ENCODE data around the gene H2AZ1. TPM values are rescaled to one million over a fixed set of nuclear protein-coding genes. Genes with fewer than 3 reads are reported as not detected.

Gene H2AZ1
- total RNA-seq (2021) = 345 and 372 TPM in 2 replicates
- percentile 98 among the genes with signal in this experiment for Bru-seq, nascent RNA
- percentile 99 among the genes with signal in this experiment for BruChase-seq, experiment 1, labeled RNA remaining after a 2-hour chase
- BruChase-seq, experiment 2, labeled RNA remaining after a 6-hour chase = percentile 100 among the genes with signal in this experiment
- long read RNA-seq, transcript H2AFZ-203 (4 exons, 1,254 nt) = minor isoform, 8 of 945 reads
- long read RNA-seq, transcript H2AFZ-201 (5 exons, 979 nt) = major isoform, 885 of 945 reads
- long read RNA-seq, partial matches to known transcripts = 10 of 945 reads
- long read RNA-seq, other reads (novel, unspliced or antisense) = 41 of 945 reads

GRCh38 chr4:99949999-99950912, at the start of gene H2AZ1:
Gene H2AZ1, minus strand, starts transcription at chr4:99950275. Its CDS starts 105 bp downstream, at chr4:99950170.
- POLR2A ChIA-PET (ENCODE audit: unreplicated experiment) = interaction anchor here (0.6 to 1.0 kb wide), 7 partner anchors 117 to 890 kb away, joined by 3 to 7 read pairs (median 4); no protein-coding TSS in a partner anchor
- TF ChIP-seq CTCF (conservative IDR thresholded peaks at IDR 0.05) = no peak
- TF ChIP-seq EZH2 (IDR thresholded peaks at IDR 0.05; ENCODE audit: low read depth) = no peak
- intact Hi-C loops (cut with micrococcal nuclease; ENCODE audit: unreplicated experiment) = loop anchor here (1.0 to 5.0 kb wide), 5 partner anchors 58 to 1808 kb away; partner anchors contain the start of genes LAMTOR3 and STPG2
- H3K79me2 ChIP-seq (ENCODE audit: low read depth) = peaks cover 36% of the 10 kb centered on the region
- H4K20me1 ChIP-seq (ENCODE audit: insufficient read depth) = peaks cover 8% of the 10 kb centered on the region
- H3K4me2 ChIP-seq = peak within 1 kb of the TSS; percentile 95
- peak; percentile 91 to 95 for DNase-seq
- no peaks in the 10 kb centered on the region for H3K9me3 ChIP-seq (ENCODE audit: insufficient read depth, low read depth)
- H3F3A ChIP-seq (ENCODE audit: insufficient read depth, low read depth) = peaks cover 30% of the 10 kb centered on the region
- H2AFZ ChIP-seq = peak within 1 kb of the TSS; percentile 97
- peak within 1 kb of the TSS; percentile 90 for H3K4me3 ChIP-seq
- peak within 1 kb of the TSS; percentile 80 for H3K27ac ChIP-seq
- H3K9me2 ChIP-seq (ENCODE audit: insufficient read depth) = no peaks in the 10 kb centered on the region
- CTCF ChIA-PET = interaction anchor here (0.6 kb wide), 1 partner anchor 133 kb away, joined by 4 read pairs; no protein-coding TSS in a partner anchor
- BruUV-seq (replicated peaks) = no TSS peak
- no peaks in the 10 kb centered on the region for H3K27me3 ChIP-seq (ENCODE audit: insufficient read depth, low read depth)
- peaks cover 28% of the 10 kb centered on the region for H3K4me1 ChIP-seq (replicated peaks; ENCODE audit: insufficient read depth)
- peaks cover 14% of the 10 kb centered on the region for H3K36me3 ChIP-seq (ENCODE audit: low read depth)

GRCh38 chr4:99998062-99998867, 48.2 kb upstream of the H2AZ1 start:
- H3F3A ChIP-seq (ENCODE audit: insufficient read depth, low read depth) = no peaks in the 10 kb centered on the region
- no TSS peak for BruUV-seq (replicated peaks)
- no peaks in the 10 kb centered on the region for H3K9me3 ChIP-seq (ENCODE audit: insufficient read depth, low read depth)
- TF ChIP-seq CTCF (conservative IDR thresholded peaks at IDR 0.05) (peak; percentile 71), EZH2 (IDR thresholded peaks at IDR 0.05; ENCODE audit: low read depth) (no peak)
- CTCF ChIA-PET = interaction anchor here (0.6 to 1.7 kb wide), 2 partner anchors 22 to 95 kb away, joined by 3 to 12 read pairs; no protein-coding TSS in a partner anchor
- no peaks in the 10 kb centered on the region for H4K20me1 ChIP-seq (ENCODE audit: insufficient read depth)
- peaks cover 8% of the 10 kb centered on the region for H3K4me1 ChIP-seq (replicated peaks; ENCODE audit: insufficient read depth)
- peak overlapping the region; percentile 10; the same call in 1 of the 2 replicates for H3K27ac ChIP-seq
- DNase-seq = no peak
- no peaks in the 10 kb centered on the region for H3K27me3 ChIP-seq (ENCODE audit: insufficient read depth, low read depth)
- H3K4me3 ChIP-seq = no peak overlapping the region
- no peaks in the 10 kb centered on the region for H3K79me2 ChIP-seq (ENCODE audit: low read depth)
- H3K9me2 ChIP-seq (ENCODE audit: insufficient read depth) = no peaks in the 10 kb centered on the region
- H3K4me2 ChIP-seq = no peak overlapping the region
- intact Hi-C loops (cut with micrococcal nuclease; ENCODE audit: unreplicated experiment) = no loop called here
- no peak overlapping the region for H2AFZ ChIP-seq
- H3K36me3 ChIP-seq (ENCODE audit: low read depth) = no peaks in the 10 kb centered on the region
- POLR2A ChIA-PET (ENCODE audit: unreplicated experiment) = no interaction called here

- H3K9me3 ChIP-seq (ENCODE audit: insufficient read depth, low read depth) = no peaks in the 10 kb centered on the region
- no peaks in the 10 kb centered on the region for H3K9me2 ChIP-seq (ENCODE audit: insufficient read depth)
- TF ChIP-seq EZH2 (IDR thresholded peaks at IDR 0.05; ENCODE audit: low read depth) (no peak), CTCF (conservative IDR thresholded peaks at IDR 0.05) (no peak)
- intact Hi-C loops (cut with micrococcal nuclease; ENCODE audit: unreplicated experiment) = no loop called here
- H3K27me3 ChIP-seq (ENCODE audit: insufficient read depth, low read depth) = no peaks in the 10 kb centered on the region
- H3K27ac ChIP-seq = no peak overlapping the region
- CTCF ChIA-PET = no interaction called here
- no peaks in the 10 kb centered on the region for H3K36me3 ChIP-seq (ENCODE audit: low read depth)
- H2AFZ ChIP-seq = no peak overlapping the region
- H3K4me3 ChIP-seq = no peak overlapping the region
- no peak for DNase-seq
- H3F3A ChIP-seq (ENCODE audit: insufficient read depth, low read depth) = no peaks in the 10 kb centered on the region
- POLR2A ChIA-PET (ENCODE audit: unreplicated experiment) = no interaction called here
- BruUV-seq (replicated peaks) = no TSS peak
- H3K4me2 ChIP-seq = no peak overlapping the region
- no peaks in the 10 kb centered on the region; the same call in 1 of the 2 replicates for H3K4me1 ChIP-seq (replicated peaks; ENCODE audit: insufficient read depth)
- no peaks in the 10 kb centered on the region for H3K79me2 ChIP-seq (ENCODE audit: low read depth)
- H4K20me1 ChIP-seq (ENCODE audit: insufficient read depth) = no peaks in the 10 kb centered on the region
Observed at GRCh38 chr4:99991741-99992140, 41.7 kb upstream of the H2AZ1 start.
